ENCODE data around the gene BCLAF1. TPM values are rescaled to one million over a fixed set of nuclear protein-coding genes. Genes with fewer than 3 reads are reported as not detected.

BCLAF1 gene
- total RNA-seq, 1 donor, result 154 TPM

DNA sequence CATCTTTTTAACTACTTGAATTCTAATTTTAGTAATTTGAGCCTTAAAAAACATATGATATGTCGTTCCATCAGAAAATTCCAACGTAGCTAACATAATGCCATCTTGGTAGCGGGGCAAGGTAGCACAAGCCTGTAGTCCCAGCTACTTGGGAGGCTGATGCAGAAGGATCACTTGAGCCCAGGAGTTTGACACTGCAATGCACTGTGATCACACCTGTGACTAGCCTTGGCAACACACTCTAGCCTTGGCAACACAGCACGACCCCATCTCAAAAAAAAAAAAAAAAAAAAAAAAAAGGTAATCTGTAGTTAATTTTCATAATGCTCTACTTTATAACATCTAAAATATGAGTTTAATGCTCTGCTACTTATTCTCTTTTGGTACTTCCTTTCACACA, 6.7 kb downstream of the BCLAF1 start:
- no peak overlapping the region for H3K4me3 ChIP-seq (ENCODE audit: low read depth, low read length)
- TF ChIP-seq, protein P1, sequence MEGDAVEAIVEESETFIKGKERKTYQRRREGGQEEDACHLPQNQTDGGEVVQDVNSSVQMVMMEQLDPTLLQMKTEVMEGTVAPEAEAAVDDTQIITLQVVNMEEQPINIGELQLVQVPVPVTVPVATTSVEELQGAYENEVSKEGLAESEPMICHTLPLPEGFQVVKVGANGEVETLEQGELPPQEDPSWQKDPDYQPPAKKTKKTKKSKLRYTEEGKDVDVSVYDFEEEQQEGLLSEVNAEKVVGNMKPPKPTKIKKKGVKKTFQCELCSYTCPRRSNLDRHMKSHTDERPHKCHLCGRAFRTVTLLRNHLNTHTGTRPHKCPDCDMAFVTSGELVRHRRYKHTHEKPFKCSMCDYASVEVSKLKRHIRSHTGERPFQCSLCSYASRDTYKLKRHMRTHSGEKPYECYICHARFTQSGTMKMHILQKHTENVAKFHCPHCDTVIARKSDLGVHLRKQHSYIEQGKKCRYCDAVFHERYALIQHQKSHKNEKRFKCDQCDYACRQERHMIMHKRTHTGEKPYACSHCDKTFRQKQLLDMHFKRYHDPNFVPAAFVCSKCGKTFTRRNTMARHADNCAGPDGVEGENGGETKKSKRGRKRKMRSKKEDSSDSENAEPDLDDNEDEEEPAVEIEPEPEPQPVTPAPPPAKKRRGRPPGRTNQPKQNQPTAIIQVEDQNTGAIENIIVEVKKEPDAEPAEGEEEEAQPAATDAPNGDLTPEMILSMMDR (IDR thresholded peaks at IDR 0.05; ENCODE audit: insufficient read depth, low read depth, low read length), result no peak
- DNase-seq (ENCODE audit: low read depth), result no peak

DNA sequence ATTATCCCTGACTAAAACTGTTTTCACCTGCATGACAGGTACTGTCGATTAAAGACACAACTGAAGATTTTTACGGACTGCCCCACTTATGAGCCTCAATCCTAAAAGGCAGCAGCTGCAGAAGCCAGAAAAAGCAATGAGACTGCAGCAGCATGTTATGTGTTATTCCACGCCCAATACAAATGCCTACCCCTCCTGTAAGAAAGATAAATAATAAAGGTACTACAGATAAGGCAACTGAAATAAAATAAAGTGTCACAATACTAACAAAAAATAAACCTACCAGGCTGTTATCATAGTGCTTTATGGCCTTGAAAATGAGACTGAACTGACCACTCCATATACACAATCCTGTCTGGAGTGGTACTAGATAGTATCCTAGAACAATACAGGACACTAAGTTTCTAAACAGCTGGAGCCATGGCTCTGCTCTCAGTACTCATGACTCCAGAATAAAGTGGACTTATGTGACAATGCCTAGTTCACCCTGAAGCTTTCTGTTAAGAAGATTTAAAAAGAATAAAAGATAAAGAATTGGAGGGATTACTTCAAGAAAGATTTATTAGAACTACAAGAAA, 9.5 kb downstream of the BCLAF1 start:
- no peak for DNase-seq (ENCODE audit: low read depth)
- no peak overlapping the region for H3K4me3 ChIP-seq (ENCODE audit: low read depth, low read length)
- TF ChIP-seq, protein P1 (IDR thresholded peaks at IDR 0.05; ENCODE audit: insufficient read depth, low read depth, low read length), result no peak

DNA sequence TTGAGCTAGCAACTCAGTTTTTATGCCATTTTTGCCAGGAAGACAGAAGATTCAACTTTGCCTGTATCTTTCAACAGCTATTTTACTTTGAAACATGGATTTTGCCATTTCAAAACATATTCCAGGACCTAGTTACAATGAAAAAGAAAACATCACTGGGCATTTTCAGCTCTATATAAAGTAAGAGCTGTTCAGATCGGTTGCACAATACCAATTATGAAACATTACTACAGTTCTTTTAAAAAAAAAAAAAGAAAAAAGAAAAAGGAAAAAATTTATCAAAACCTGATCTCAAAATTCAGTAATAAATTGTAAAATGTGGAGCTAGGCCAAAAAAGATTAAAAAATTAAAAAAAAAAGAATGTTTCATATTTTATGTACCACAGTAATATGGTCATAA, 15.6 kb downstream of the BCLAF1 start:
- DNase-seq (ENCODE audit: low read depth), result no peak
- H3K4me3 ChIP-seq (ENCODE audit: low read depth, low read length), result no peak overlapping the region
- TF ChIP-seq, protein P1 (IDR thresholded peaks at IDR 0.05; ENCODE audit: insufficient read depth, low read depth, low read length), result no peak

DNA sequence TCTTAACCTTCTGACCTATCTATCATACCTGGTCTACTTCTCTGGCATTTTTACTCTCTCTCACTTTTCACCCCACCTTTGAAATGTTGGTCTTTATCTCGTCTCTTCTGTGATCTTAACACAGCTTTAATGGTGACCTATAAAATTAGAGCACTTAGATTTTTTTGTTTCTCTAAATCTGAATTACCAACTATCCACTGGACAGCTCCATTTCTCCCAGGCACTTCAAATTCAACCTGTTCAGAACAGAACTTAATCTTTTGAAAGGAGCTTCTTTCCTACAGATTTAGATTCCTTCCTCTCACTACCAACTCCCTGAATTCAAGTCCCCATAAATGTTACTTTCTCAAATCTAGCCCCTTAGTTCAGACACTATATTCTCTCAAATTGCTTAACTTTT, 24.5 kb downstream of the BCLAF1 start:
- H3K4me3 ChIP-seq (ENCODE audit: low read depth, low read length), result no peak overlapping the region
- DNase-seq (ENCODE audit: low read depth), result no peak
- TF ChIP-seq, protein P1 (IDR thresholded peaks at IDR 0.05; ENCODE audit: insufficient read depth, low read depth, low read length), result no peak

DNA sequence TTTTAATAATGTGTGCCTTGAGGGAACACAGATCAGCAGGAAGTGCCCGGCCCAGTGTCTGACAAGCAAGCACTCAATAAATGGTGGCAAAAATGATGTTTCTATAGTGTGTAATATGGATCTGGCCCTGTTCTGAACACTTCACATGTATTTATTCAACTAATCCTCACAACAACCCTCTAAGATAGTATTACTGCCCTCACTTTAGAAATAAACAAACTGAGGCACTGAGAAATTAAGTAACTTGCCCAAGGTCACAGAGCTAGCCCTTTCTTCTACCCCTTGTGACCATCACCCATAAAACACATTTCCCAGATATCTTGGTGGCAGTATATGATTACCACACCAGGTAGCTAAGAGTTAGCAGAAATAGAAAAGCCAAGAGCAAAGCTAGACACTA, 26.7 kb downstream of the BCLAF1 start:
- TF ChIP-seq, protein P1 (IDR thresholded peaks at IDR 0.05; ENCODE audit: insufficient read depth, low read depth, low read length), result no peak
- H3K4me3 ChIP-seq (ENCODE audit: low read depth, low read length), result no peak overlapping the region
- peak; percentile 30 for DNase-seq (ENCODE audit: low read depth)

DNA sequence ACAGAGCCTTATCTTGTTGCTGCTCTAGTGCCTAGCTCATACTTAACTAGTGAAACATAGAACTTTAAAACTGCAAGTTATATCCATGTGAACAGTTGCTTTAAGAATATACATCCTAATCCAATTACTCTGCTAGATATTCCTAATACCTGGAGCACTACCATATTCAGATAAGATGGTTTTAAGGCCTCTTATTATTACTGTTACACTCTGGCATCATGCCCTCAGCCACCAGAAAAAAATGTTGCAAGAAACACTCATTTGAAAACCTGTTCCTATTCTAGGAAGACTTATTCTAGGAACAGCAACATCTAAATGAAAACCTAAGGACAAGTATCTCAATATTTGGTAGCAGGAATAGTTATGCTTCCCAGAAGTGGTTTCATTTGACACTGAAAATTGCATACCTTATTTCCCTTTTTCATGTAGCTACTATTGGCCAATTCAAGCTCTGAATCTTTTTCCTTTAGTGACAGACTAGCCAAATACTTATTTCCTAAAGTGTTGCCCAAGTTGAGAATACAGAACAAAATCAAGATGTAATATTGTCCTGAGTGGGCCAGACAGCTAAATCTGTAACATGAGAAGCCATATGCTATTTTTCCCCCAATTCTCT, 34.7 kb downstream of the BCLAF1 start:
- no peak overlapping the region for H3K4me3 ChIP-seq (ENCODE audit: low read depth, low read length)
- DNase-seq (ENCODE audit: low read depth), result no peak
- TF ChIP-seq, protein P1 (IDR thresholded peaks at IDR 0.05; ENCODE audit: insufficient read depth, low read depth, low read length), result no peak

DNA sequence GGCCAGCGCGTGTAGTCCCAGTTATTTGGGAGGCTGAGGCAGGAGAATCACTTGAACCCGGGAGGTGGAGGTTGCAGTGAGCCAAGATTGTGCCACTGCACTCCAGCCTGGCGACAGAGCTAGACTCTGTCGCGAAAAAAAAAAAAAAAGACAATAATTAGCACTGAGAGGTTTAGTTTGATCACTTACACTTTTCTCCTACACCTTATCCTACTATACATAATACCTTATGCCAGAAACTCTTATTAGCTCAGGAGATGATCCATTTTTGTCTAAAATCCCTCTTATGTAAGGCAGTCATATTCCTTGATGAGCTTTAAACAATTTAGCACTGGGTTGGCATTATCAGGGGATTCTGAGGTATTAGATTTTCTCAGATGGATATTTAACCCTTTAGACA, 35.9 kb downstream of the BCLAF1 start:
- DNase-seq (ENCODE audit: low read depth), result no peak
- TF ChIP-seq, protein P1 (IDR thresholded peaks at IDR 0.05; ENCODE audit: insufficient read depth, low read depth, low read length), result no peak
- no peak overlapping the region for H3K4me3 ChIP-seq (ENCODE audit: low read depth, low read length)

All from fibroblast of villous mesenchyme (primary cell).